Measurements from ENCODE around the gene PEX5L. TPM values are rescaled to one million over a fixed set of nuclear protein-coding genes. Genes with fewer than 3 reads are reported as not detected.

The PEX5L gene
- total RNA-seq, 4 donors from 2014 or later, result 0.16 TPM; not detected in 3

DNA sequence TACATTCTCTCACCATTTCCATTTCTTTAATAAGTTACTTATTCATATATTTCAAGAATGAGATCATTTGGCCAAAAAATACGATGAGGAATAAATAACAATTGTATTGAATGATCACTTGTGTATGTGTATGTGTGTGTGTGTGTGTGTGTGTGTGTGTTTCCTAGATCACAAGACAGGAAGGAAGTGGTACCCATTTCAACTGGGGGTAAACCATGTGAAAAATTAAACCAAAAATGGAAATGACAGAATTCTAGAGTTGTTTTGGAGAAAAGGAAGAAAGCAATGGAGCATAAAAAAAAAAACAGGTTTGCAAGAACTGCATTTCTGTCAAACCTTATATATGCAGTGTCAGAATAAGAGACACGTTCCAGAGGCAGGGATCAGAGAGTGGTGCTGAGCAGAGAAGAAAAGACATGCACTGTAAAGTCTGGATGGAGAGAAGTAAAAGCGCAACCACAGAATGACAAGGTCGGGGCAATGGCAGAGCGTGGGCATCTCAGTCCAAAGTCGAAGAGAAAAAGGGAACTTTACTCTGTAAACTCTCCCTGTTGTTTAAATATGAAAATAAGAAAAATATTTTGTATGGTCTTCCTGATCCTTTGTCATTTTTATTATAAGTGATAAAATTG lies 75.5 kb downstream of the PEX5L start:
- Histone ChIP-seq H3K4me3 (no peak overlapping the region), H3K36me3 (no peaks in the 10 kb centered on the region), H3K9me3 (no peaks in the 10 kb centered on the region), H3K4me1 (no peaks in the 10 kb centered on the region), H3K27me3 (no peaks in the 10 kb centered on the region), H3K27ac (no peak overlapping the region)
- DNase-seq (ENCODE audit: low spot score in 2 of 2), result no peak
- TF ChIP-seq POLR2AphosphoS5 (IDR thresholded peaks at IDR 0.05) (no peak), EP300 (IDR thresholded peaks at IDR 0.05) (no peak), POLR2A (IDR thresholded peaks at IDR 0.05) (no peak)
- TF ChIP-seq, protein P1, sequence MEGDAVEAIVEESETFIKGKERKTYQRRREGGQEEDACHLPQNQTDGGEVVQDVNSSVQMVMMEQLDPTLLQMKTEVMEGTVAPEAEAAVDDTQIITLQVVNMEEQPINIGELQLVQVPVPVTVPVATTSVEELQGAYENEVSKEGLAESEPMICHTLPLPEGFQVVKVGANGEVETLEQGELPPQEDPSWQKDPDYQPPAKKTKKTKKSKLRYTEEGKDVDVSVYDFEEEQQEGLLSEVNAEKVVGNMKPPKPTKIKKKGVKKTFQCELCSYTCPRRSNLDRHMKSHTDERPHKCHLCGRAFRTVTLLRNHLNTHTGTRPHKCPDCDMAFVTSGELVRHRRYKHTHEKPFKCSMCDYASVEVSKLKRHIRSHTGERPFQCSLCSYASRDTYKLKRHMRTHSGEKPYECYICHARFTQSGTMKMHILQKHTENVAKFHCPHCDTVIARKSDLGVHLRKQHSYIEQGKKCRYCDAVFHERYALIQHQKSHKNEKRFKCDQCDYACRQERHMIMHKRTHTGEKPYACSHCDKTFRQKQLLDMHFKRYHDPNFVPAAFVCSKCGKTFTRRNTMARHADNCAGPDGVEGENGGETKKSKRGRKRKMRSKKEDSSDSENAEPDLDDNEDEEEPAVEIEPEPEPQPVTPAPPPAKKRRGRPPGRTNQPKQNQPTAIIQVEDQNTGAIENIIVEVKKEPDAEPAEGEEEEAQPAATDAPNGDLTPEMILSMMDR (IDR thresholded peaks at IDR 0.05), result no peak
- 71% methylated on average over 6 of the region's 6 CpGs for WGBS

DNA sequence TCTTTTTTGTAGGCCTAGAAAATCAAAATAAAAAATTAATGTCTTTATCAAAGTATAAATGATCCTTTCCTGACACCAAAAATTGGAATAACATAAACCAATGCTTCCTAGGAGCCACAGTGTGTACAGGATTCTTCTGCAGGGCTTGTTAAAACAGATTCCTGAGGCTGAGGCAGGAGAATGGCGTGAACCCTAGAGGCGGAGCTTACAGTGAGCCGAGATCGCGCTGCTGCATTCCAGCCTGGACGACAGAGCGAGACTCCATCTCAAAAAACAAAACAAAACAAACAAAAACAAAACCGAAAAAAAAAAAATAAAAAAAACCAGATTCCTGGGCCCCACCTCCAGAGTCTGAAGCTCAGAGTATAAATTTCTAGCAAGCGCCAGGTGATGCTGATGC lies 78.0 kb downstream of the PEX5L start:
- no peak overlapping the region for H3K27ac ChIP-seq
- DNase-seq (ENCODE audit: low spot score in 2 of 2), result no peak
- TF ChIP-seq POLR2AphosphoS5 (IDR thresholded peaks at IDR 0.05), result no peak
- TF ChIP-seq EP300 (IDR thresholded peaks at IDR 0.05), result no peak
- TF ChIP-seq, protein P1 (IDR thresholded peaks at IDR 0.05), result no peak
- TF ChIP-seq POLR2A (IDR thresholded peaks at IDR 0.05), result no peak
- no peak overlapping the region for H3K4me3 ChIP-seq
- no peaks in the 10 kb centered on the region for H3K9me3 ChIP-seq
- no peaks in the 10 kb centered on the region for H3K4me1 ChIP-seq
- WGBS, result 61% methylated on average over 9 of the region's 9 CpGs
- no peaks in the 10 kb centered on the region for H3K27me3 ChIP-seq
- no peaks in the 10 kb centered on the region for H3K36me3 ChIP-seq

DNA sequence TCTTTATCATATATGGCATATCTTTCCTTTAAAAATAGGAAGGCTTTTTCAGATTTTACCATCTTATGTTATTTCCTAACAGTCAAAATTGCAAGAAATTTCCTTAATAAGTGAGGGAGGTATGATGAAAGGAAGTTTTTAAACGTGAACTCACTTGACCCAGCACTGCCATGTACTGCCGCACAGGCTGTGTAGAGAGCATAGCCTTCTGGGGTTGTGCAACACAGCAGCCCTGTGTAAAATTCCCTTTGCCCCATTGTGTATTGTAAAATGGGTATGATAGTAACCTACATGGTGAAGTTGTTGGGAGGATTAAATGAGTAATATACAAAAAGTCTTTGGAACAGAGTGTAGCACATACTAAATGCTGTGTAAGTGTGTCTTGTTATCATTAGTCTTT lies 78.6 kb downstream of the PEX5L start:
- no peak overlapping the region for H3K27ac ChIP-seq
- H3K36me3 ChIP-seq, result no peaks in the 10 kb centered on the region
- H3K4me1 ChIP-seq, result no peaks in the 10 kb centered on the region
- DNase-seq (ENCODE audit: low spot score in 2 of 2), result no peak
- no peak for TF ChIP-seq POLR2A (IDR thresholded peaks at IDR 0.05)
- TF ChIP-seq, protein P1 (IDR thresholded peaks at IDR 0.05), result no peak
- no peak for TF ChIP-seq EP300 (IDR thresholded peaks at IDR 0.05)
- no peak for TF ChIP-seq POLR2AphosphoS5 (IDR thresholded peaks at IDR 0.05)
- H3K9me3 ChIP-seq, result no peaks in the 10 kb centered on the region
- no peaks in the 10 kb centered on the region for H3K27me3 ChIP-seq
- no peak overlapping the region for H3K4me3 ChIP-seq
- WGBS, result 78% methylated on average over 2 of the region's 2 CpGs

DNA sequence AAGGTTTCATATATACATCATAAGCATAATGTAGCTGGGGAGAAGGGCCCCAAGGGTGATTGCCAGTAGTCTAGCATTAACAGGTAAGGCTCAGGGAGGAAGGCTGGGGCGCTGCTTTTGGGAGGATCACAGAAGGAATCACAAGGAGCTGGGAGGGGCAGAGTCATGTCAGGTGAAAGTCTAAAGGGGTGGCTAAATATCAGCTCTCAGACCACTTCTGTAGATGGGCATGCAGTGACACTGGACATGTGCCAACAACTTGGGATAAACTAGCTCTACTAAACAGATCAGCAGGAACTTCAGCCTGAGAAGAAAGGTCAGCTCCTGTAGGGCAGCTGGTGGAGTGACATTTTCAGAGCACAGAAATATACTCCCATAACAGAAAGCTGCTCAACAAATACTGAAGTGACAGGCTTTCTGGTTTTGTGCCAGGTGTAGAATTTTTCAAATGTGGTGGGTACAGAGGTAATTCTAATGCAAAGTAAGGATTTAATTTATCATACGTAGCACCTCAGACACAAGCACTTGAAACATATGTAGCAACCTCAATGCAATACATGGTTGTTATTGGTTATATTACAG lies 79.4 kb downstream of the PEX5L start:
- Histone ChIP-seq H3K36me3 (no peaks in the 10 kb centered on the region), H3K4me1 (no peaks in the 10 kb centered on the region), H3K9me3 (no peaks in the 10 kb centered on the region), H3K27ac (no peak overlapping the region), H3K4me3 (no peak overlapping the region), H3K27me3 (no peaks in the 10 kb centered on the region)
- DNase-seq (ENCODE audit: low spot score in 2 of 2), result no peak
- WGBS, result 29% methylated on average over 2 of the region's 2 CpGs
- TF ChIP-seq POLR2A (IDR thresholded peaks at IDR 0.05) (no peak), EP300 (IDR thresholded peaks at IDR 0.05) (no peak), POLR2AphosphoS5 (IDR thresholded peaks at IDR 0.05) (no peak)
- TF ChIP-seq, protein P1 (IDR thresholded peaks at IDR 0.05), result no peak

DNA sequence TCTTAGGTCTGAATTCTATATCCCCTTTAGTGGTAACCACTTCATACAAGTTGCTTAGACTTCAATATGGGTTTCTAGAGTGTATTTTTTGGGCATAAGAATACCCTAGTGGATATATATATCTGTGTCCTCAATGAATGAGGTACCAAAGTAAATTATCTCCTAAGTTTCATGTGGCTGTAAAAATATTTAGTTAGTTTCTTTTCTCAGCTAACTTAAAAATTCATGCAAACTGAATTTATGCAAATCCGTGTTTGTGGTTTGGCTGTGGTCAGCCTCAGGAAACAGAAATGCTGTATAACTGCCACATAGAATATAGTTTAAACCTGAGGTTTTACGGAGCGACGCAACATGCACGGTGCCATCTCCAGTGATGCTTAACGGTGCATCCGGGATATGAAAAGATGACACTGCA lies 80.3 kb downstream of the PEX5L start:
- no peaks in the 10 kb centered on the region for H3K9me3 ChIP-seq
- DNase-seq (ENCODE audit: low spot score in 2 of 2), result no peak
- WGBS, result 76% methylated on average over 7 of the region's 7 CpGs
- TF ChIP-seq POLR2A (IDR thresholded peaks at IDR 0.05) (no peak), EP300 (IDR thresholded peaks at IDR 0.05) (no peak), POLR2AphosphoS5 (IDR thresholded peaks at IDR 0.05) (no peak)
- TF ChIP-seq, protein P1 (IDR thresholded peaks at IDR 0.05), result no peak
- no peak overlapping the region for H3K27ac ChIP-seq
- no peaks in the 10 kb centered on the region for H3K36me3 ChIP-seq
- H3K4me1 ChIP-seq, result no peaks in the 10 kb centered on the region
- no peak overlapping the region for H3K4me3 ChIP-seq
- H3K27me3 ChIP-seq, result no peaks in the 10 kb centered on the region

Measured in suprapubic skin (tissue), 4 donors.